Measurements from ENCODE around the gene SCUBE3.

- TF ChIP-seq CTCF (IDR thresholded peaks at IDR 0.05; ENCODE audit: borderline replicate concordance, extremely low read depth, low read length, poor library complexity, severe bottlenecking) (no peak), EZH2 (IDR thresholded peaks at IDR 0.05; ENCODE audit: borderline replicate concordance, low read depth, low read length, severe bottlenecking) (no peak)
Measured at GRCh38 chr6:35213824-35214756, at the start of gene SCUBE3.
